ENCODE results near the gene HAND1.

DNA sequence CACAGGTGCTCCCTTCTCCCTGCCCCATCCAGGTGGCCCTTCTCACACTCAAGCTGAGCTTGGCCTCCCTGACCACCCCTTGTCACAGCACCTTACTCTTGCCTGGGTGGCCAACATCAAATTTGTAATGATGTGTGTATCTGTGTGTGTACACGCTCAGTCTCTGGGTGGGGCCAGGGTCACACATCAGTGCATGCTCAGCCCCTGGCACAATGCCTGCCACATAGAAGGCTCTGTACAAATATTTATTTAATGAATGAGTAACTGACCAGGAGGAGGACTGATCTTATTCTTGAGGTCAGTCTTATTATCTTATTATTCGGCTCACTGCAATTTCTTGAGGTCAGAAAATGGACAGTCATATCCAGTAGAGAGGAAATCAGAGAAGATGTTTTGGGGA is 41.3 kb upstream of the HAND1 start:
- TF ChIP-seq ISL1 (CRISPR knock-in tag; IDR thresholded peaks at IDR 0.05) (no peak), RARB (CRISPR knock-in tag; IDR thresholded peaks at IDR 0.05) (no peak), ZNF8 (CRISPR knock-in tag; IDR thresholded peaks at IDR 0.05) (no peak), CSDC2 (CRISPR knock-in tag; IDR thresholded peaks at IDR 0.05) (no peak)
